GM18520 (cell line): ENCODE measurements around the gene FLT3LG.

Experiments used
- ATAC-seq: cut with Tn5 transposase; IDR thresholded peaks from one replicate; pipeline ENCODE4 v1.9.1; 2021; ENCODE audit not compliant: unreplicated experiment

FLT3LG gene, protein sequence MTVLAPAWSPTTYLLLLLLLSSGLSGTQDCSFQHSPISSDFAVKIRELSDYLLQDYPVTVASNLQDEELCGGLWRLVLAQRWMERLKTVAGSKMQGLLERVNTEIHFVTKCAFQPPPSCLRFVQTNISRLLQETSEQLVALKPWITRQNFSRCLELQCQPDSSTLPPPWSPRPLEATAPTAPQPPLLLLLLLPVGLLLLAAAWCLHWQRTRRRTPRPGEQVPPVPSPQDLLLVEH

DNA sequence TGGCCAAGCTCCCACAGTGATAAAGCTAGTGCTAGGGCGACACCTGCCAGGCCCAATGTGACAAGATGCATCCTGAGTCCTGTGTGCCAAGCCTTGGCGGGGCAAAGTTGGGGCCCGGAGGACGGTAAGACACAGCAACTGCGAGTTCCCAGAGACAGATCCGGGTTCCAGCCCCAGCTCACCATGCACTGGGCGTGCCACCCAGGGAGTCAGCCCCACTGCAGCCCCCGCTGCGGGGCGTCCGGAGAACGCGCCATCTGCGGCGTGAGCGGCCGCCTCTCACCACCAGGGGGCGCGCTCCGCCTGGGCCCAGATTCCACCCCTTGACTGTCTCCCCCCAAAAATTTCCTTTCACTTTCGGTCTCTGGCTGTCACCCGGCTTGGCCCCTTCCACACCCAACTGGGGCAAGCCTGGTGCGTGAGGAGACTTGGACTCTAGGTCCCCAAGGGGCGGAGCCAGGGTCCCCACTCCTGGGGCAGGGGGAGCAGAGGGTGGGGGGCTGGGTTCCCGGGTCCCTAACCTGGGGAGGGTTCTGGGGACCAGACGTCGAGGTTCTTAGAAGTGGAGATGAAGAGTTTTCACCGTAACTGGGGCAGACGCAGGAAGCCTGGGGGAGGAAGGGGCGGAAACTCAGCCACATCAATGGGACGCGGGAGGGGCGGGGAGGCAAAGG lies at the start of gene FLT3LG:
Gene FLT3LG (plus strand): TSS at position 348 of the 674 bp plus-strand sequence. CDS start 425 bp downstream, outside the sequence.
- ATAC-seq, result peak; percentile 54

DNA sequence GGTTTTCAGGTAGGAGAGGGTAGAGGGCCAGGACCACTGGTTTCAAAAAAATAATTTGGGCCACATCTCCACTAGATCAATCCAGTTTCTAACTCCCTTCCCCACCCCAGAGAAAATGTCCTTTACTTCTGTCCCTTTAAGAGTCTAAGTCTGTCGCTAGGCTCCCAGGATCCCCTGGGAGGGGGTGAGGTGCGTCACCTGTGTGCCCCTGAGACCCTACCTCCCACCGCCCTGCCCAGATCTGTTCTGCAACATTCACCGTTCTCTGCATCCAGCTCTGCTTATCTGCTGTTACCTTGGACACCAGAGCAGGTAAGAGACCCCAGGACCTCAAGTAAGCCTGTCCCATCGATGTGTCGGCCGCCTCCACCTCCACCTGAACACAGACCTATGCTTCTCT lies 48.8 kb upstream of the FLT3LG start, which contains the start of gene GFY:
Gene GFY (plus strand): TSS at position 211 of the 400 bp plus-strand sequence. CDS start 1,043 bp downstream, outside the sequence.
- no peak for ATAC-seq

DNA sequence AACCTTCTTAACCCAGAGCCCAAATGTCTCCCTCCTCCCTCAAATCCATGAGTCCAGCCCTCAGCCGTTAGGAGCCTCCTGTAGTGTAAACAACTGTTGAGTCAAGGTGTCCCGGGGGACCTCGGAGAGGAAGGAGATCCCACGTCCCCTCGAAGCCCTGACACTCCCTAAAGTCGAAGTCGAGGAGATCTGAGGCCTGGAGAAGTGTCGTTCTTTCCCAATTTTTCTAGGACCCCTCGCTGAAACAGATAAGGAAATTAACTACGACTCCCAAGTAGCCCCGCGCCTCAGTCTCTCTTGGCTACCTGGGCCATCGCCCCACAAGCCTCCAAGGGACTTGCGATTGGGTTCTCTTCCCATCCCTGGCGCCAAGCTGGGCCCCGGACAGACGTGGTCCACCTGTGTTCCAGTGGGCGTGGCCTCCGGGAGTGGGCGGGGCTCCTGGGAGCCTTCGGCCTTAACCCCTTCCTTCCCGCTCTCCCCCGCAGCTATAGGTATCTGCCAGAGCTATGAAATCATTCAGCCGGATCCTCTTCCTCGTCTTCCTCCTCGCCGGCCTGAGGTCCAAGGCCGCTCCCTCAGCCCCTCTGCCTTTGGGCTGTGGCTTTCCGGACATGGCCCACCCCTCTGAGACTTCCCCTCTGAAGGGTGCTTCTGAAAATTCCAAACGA lies 48.0 kb upstream of the FLT3LG start:
- ATAC-seq, result no peak

DNA sequence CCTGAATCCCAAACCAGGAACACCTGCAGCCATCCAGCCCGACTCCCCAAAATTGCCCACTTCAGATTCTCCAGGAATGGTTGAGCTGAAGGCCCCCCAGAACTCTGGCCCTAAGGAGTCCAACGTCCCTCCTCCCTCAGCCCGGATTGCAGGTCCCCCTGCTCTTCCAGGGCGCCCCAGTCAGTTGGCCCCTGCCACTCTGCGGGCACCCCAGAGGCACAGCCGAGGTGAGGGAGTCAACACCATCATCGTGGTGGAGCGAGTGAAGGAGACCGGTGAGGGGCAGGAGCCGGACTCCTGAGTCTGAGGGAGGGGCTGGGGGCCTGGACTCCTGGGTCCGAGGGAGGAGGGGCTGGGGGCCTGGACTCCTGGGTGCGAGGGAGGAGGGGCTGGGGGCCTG lies 46.7 kb upstream of the FLT3LG start:
- no peak for ATAC-seq

DNA sequence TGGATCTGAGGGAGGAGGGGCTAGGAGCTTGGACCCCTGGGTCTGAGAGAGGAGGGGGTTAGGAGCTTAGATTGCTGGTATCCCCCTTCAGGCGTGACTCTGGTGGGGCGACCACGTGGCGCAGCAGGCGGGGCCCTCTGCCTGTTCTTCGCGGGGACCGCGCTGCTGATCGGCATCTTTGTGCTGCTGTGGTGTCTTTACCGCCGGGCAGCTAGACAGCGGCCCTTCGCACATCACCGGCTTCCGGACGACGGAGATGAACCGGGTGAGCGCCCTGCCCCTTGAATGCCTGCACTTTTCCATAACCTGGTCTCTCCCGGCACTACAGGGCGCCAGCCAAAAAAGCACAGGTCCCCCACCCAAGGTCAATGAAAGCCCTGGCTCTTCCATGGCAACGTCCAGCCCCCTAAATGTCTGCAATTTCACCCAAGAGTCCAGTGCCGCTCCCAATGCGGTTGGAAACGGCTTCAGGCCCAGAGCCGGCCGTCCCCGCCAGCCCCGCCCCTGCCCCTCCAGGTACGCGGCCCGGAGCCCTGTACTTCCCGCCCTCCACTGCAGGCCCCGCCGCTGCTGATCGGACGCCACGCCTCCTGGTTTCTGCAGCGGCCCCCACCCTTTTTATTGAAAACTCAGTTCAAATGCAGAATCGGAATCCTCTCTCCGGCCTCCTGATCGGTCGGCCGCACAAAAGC lies 46.0 kb upstream of the FLT3LG start:
- ATAC-seq, result no peak

DNA sequence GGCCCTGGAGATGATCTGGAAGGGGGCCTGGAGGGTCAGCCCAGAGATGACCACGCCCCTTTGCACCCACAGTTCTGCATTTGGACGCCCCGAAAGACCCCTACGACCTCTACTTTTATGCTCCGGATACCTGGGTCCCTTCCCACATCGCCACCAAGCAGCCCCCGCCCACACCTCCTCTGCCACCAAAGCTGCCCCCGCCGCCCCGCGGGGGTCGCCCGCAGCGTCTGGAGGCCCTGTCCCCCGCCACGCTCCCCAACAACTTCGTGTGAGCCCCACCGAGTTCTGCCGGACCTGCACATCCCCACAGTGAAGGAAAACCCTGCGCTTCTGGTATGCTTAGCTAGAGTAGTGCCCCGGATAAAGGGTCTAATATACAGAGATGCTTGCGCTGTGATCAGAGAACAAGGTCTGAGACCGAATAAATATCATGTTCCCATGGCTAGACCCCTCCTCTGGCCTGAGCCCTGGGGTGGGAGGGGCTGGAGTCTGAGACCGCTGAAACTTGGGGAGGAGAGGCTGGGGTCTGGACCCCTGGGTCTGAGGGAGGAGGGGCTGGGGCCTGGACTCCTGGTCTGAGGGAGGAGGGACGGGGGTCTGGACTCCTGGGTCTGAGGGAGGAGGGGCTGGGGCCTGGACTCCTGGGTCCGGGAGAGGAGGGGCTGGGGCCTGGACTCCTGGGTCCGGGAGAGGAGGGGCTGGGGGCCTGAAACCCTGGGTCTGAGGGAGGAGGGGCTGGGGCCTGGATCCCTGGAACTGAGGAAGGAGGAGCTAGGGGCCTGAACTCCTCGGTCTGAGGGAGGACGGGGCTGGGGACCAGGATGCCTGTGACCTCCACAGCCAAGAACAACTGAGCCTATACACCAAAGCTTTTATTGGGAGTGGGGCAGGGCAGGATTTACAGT lies 45.2 kb upstream of the FLT3LG start:
- ATAC-seq, result no peak

DNA sequence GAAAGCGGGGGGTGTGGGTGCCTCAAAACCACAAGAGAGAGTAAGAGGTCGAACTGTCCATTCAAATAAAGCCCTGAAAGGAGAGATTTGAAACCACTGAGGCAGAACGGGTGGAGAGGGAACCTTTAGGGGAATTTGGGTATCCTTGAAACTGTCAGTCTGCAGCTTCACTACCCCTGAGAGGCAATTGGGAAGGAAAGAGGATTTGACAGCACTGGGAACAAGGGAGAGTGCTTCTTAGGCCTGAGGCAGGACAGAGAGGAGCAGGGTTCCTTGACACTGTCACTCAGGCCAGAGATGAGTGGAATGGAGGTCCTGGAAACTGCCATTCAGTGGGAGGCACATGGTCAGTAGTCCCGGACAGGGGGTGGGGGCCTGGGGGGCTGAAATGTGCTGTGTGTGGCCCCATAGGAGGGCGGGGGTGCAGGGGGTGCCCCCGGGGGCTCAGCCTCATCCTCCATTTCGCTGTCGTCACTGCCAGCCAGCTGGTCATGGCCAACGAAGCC lies 43.8 kb upstream of the FLT3LG start:
- ATAC-seq, result no peak

DNA sequence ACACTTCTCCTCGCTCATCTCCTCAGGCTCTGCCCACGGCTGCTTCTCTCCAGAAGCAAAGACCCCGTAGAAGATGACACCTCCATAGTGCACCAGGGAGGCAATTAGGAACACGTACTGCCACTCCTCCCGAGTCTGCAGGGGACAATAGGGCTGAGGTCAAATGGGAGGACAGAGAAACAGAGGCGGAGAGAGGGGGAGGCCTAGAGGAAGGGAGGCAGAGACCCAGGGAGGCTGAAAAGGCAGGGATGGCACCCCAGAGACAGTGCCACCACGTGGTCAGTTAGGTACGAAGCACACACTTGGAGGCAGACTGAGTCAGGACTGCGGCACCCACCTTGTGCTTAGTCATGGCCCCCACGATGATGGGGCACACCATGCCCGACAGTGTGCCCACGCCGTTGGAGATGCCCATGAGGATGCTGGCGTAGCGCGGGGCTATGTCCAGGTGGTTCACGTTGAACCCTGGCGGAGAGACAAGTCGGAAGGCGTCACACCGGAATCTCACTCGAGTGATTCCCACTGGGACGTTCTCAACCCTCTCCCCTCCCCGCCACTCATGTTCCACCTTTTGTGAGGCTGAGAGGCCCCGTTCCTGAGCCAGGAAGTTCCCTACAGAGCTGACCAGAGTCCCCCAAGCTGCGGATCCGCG lies 43.2 kb upstream of the FLT3LG start:
- ATAC-seq, result no peak

DNA sequence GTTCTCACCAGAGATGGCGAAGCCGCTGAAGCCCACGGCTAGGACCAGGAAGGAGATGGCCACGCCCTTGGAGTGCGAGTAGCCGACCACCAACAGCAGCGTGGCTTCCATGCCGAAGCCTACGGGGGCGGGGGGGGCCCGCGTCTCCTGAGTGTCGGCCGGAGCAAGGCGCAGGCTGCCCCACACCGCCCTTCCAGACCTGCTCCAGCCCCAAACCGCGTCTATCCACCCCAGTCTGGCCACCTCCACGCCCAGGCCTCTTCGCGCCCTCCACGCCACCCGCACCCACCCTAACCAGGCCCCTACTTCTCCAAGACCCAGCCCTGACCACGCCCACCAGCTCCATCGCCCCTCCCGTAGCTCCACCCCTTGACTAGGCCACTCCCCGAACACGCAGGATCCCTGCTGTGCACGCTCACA lies 42.7 kb upstream of the FLT3LG start:
- no peak for ATAC-seq

DNA sequence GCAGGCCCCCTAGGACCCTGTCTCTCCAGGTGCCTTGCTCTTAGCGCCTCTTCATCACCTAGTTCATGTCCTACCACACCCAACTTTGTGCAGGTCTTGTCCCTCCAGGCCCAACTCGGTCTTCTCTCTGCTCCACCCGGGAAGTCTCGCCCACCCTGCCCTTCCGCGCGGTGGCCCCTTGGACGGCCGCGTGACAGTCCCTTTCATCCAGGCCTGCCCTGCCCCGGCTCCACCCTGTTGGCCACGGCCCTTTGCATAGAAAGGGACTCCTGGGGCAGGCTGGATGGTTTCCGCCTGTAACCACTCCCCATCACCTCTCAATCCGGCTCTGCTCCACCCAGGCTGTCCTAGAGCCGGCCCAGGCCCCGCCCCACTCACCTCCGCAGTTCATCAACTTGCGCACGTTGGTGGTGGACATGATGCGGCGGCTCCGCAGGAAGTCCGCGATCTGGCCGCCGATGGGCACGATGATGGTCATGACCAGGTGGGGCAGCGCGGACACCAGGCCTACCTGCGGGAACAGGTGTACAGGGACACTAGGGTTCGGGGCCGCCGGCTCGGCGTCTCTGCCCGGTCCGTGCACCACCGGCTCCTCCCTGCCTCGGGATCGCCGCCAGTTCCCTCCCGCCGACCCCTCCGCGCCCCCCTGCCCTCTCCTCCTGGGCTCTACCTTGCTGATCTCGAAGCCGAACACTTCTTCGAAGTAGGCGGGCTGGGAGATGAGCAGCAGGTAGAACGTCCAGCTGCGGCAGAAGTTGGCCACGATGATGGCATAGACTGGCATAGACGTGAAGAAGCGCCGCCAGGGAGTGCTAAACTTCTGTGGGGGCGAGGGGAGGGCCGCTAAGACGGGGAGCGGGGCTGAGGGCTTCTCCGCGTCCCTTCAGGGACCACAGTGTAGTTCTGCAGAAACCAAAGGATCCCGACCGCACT lies 41.6 kb upstream of the FLT3LG start:
- no peak for ATAC-seq

DNA sequence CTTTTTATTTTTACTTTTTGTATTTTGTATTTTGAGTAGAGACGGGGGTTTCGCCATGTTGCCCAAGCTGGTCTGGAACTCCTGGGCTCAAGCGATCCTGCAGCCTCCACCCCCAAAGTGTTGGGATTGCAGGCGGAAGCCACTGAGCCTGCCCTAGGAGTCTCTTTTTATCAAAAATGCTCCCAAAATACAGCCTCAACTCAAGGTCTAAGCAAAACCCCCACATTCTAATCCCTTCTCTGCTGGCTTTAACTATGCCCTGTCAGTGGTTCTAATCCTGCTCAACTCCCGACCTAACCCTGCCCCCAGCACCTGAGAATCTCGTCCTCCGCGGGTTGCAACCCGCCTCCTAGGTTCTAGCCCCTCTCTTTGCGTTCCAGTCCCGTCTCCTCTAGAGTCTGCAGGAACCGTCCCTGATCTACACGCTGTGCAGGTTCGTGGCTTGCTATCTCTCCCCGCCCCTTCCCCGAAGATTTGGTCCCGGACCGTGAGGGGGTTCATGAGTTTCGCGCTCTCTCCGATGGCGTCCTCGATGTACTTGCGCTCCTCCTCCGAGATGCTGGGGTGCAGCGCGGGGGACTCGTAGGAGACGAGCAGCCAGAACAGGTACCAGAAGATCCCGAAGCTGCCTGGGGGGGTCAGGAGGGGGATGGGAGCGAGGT lies 40.6 kb upstream of the FLT3LG start:
- no peak for ATAC-seq

DNA sequence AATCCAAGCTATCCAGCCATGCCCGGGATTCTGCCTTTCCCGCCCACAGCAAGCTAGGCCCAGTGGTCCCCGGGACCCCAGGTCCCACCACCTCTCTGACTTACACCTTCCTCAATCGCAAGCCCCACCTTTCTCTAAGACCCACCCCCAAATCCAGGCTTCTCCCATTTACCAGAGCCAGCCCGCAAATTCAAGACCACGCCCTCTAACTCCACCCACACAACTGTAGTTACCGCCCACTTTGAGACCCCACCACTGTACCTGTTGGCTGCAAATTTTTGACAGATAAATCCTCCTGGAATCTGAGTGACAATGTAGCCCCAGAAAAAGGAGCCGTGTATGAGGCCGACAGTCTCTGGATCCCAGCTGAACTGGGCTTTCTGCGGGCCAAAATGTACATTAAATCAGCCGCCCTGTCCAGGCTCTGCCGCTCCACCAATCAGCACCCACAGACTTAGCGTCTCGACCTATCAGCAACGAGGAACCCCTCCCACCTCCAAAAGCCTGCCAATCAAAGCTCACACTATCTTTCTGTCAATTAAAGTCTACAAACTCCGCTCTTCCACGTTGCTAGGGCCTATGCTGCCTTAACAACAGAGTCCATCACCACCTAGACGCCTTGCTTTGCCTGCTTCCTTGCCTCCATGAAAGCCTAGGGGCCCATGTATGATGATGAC lies 39.0 kb upstream of the FLT3LG start:
- ATAC-seq, result no peak

DNA sequence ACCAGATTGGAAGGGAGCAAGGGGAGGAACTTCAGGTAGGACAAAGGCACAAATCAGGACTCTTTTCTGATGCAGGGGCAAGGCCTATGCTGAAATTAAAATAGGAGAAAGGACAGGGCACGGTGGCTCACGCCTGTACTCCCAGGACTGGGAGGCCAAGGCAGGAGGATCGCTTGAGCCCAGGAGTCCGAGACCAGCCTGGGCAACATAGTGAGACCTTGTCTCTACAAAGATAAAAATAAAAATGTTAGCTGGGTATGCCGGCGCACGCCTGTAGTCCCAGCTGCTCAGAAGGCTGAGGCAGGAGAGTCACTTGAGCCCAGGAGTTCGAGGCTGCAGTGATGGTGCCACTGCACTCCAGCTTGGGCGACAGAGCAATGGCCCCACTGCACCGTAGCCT lies 38.3 kb upstream of the FLT3LG start:
- no peak for ATAC-seq

DNA sequence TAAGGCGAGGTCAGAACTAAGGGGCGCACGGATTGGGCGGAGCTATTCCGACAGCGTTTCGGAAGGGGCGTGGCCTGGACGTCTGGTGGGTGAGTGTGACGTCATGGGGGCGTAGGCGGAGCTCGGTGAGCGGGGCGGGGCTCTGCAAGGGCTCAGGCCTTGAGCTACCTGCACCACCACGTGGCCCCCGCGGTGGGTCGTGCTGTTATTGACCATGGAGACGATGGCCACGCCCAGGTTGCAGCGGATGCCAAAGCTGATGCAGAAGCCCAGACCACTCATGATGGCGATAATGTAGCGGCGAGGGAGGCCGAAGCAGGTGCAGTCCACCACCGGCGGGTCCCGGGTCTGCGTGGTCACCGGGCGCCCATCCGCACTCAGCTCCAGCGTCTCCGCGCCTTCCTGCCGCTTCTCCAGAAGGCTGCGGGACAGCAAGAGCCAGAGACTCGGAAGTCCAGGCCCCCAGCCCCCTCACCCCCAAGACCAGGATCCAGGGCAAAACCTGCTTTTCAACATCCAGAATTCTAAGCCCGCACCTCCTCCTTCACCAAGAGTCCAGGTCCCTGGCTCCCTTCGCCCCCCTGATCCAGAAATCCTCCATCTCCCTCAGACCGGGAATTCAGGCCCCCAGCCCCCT lies 37.5 kb upstream of the FLT3LG start:
- no peak for ATAC-seq

DNA sequence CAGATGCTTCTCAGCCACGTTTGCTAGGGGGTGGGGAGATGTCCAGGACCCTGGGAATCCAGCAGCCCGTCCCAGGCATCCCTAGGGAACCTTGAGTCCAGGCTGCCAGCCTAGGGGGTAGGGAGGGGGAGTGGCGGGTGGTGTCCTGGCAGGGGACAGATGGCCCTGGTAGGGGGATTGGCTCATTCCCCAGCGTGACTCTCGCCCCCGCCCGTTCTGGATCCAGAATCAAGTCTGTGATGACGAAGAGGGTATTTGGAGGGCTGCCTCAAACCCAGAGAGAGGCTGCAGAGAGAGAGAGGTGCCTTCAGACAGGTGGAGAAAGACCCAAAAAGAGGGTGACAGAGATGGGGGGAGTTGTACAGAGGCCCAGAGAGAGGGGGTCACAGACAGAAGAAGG lies 36.8 kb upstream of the FLT3LG start:
- no peak for ATAC-seq

DNA sequence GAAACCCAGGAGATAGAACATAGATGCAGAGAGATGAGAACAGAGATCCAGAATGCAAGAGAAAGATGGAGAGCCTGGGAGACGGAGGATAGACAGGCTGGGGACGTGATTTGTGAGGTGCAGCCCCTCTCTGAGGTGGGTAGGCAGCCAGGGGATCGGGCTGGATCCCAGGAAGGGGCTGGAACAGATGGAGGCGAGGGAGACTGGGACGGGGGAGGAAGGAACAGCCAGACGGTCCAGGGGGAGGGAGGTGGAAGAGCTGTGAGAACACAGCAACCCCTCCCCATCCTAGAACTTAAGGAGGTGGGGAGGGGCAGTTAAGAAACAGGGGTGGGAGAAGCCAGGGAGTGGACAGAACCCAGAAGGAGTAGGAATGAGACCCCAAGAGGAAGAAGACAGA lies 35.8 kb upstream of the FLT3LG start:
- no peak for ATAC-seq

DNA sequence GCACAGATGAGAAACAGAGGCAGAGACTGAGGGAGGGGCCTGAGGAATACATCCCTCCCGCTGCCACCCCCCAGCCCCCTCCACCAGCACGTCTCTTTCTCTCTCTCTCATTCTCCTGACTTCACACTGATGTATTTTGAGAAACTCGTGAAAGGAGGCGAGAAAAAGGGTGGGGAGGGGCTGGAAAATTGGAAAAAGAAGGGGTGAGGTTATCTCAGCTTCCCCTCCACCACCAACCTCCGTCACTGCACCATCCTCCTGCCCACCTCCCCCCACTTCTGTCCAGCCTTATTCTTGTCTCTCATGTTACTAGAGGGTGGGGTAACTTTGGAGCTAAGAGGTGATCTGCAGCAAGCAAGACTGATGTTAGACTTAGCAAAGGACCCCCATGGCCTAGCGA lies 34.2 kb upstream of the FLT3LG start:
- ATAC-seq, result no peak
